ENCODE results near the gene NIPAL4. TPM values are rescaled to one million over a fixed set of nuclear protein-coding genes. Genes with fewer than 3 reads are reported as not detected.

NIPAL4 gene
- total RNA-seq, 2 donors from 2014 or later, result 0.84 TPM; not detected in 1

Other genes with a start within 250 kb of the NIPAL4 start
- gene CYFIP2, start 194.1 kb upstream of the NIPAL4 start, total RNA-seq, result 10 to 100 TPM; 25.5 to 36.0 TPM
- 1 to 10 TPM; 2.7 to 9.1 TPM for gene ADAM19, start 115.6 kb downstream of the NIPAL4 start, total RNA-seq
- under 1 TPM; 0.15 to 0.28 TPM for gene SOX30, start 192.2 kb downstream of the NIPAL4 start, total RNA-seq
- gene C5orf52, start 211.3 kb downstream of the NIPAL4 start, total RNA-seq, result 1 to 10 TPM; 3.6 to 3.9 TPM

Measured in left colon (tissue), 2 donors.